K562 (cell line): Measurements from ENCODE around the gene KCNH2. TPM values are rescaled to one million over a fixed set of nuclear protein-coding genes. Genes with fewer than 3 reads are reported as not detected.

Experiments used
- CLOCK ChIP-seq: fragments of 250-450 bp; sonication (Bioruptor Pico); IDR thresholded peaks from 2 replicates; pipeline ENCODE4 v1.4.0; 2020; ENCODE audit warnings: mild to moderate bottlenecking, moderate library complexity, borderline replicate concordance
- HLTF ChIP-seq: fragments of 450-650 bp; IDR thresholded peaks from 2 replicates; pipeline ENCODE4 v1.6.1; 2016
- ILF3 ChIP-seq: fragments of 450-650 bp; IDR thresholded peaks from 2 replicates; pipeline ENCODE4 v1.6.1; 2018; ENCODE audit warnings: antibody characterized with exemption, mild to moderate bottlenecking, moderate library complexity, borderline replicate concordance
- MEIS2 ChIP-seq: fragments of 450-650 bp; IDR thresholded peaks from 2 replicates; pipeline ENCODE4 v1.6.1; 2014; ENCODE audit warnings: mild to moderate bottlenecking; ENCODE audit not compliant: partially characterized antibody
- PATZ1 ChIP-seq: fragments of 250-450 bp; sonication (Bioruptor Pico); IDR thresholded peaks from 2 replicates; pipeline ENCODE4 v1.5.0; 2020; ENCODE audit warnings: mild to moderate bottlenecking, borderline replicate concordance
- RNF219 ChIP-seq: fragments of 250-450 bp; sonication (Bioruptor Pico); IDR thresholded peaks from 2 replicates; pipeline ENCODE4 v1.5.0; 2022; ENCODE audit warnings: mild to moderate bottlenecking
- SNIP1 ChIP-seq: fragments of 450-650 bp; IDR thresholded peaks from 2 replicates; pipeline ENCODE4 v1.7.1; 2017; ENCODE audit warnings: low read depth, mild to moderate bottlenecking
- XRCC4 ChIP-seq: IDR thresholded peaks from one replicate; pipeline ENCODE4 v1.6.1; 2011; ENCODE audit not compliant: insufficient read depth, insufficient read length; ENCODE audit errors: extremely low read depth
- ZNF407 ChIP-seq: fragments of 450-650 bp; IDR thresholded peaks from 2 replicates; pipeline ENCODE4 v1.6.1; 2016; ENCODE audit warnings: low read depth
- ZNF408 ChIP-seq: fragments of 250-450 bp; sonication (Bioruptor Pico); IDR thresholded peaks from 2 replicates; pipeline ENCODE4 v1.4.0; 2020; ENCODE audit warnings: low read depth, mild to moderate bottlenecking, moderate library complexity
- ZNF717 ChIP-seq: fragments of 250-450 bp; sonication (Bioruptor Pico); IDR thresholded peaks from 2 replicates; pipeline ENCODE4 v1.5.0; 2021
- polyA plus RNA-seq, 8 experiments: library from polyadenylated mRNA; depleted of rRNA in 4 of 8; stranded (reverse) in 5 of 8; unstranded in 3 of 8; fragments of >200 nt; fragmentation: Nextera tagmentation in 2 of 8; fragmentation: Illumina TruSeq in 1 of 8; extraction: Ambion mirVana in 2 of 8; extraction: Trizol in 1 of 8; gene quantifications; 2 replicates each; pipeline versions ENCODE4 v1.2.1 to v1.2.3, GENCODE V29; 2011 to 2014; ENCODE audit warnings: inconsistent platforms in 1 of 8, missing spikeins in 1 of 8
- total RNA-seq, 7 experiments: library from RNA; depleted of rRNA in 6 of 7; stranded (reverse); fragments of >200 nt in 6 of 7; fragmentation: Illumina TruSeq in 2 of 7; extraction: Trizol in 2 of 7; gene quantifications; 2 replicates each; pipeline versions ENCODE4 v1.2.1 to v1.2.3, GENCODE V29; 2011 to 2021; ENCODE audit warnings: low replicate concordance in 1 of 7

KCNH2 gene
- total and polyA plus RNA-seq, 9 of the 15 experiments (the other 6 are each of a cell fraction or from before 2014, with no cell fraction given) = 18.1 to 368 (median 218) TPM

- no peak for TF ChIP-seq ZNF407
- no peak for TF ChIP-seq RNF219
- no peak for TF ChIP-seq XRCC4
- no peak for TF ChIP-seq CLOCK
- no peak for TF ChIP-seq HLTF
- TF ChIP-seq ZNF408 (CRISPR knock-in tag) = no peak
- no peak for TF ChIP-seq ILF3
- TF ChIP-seq PATZ1 (CRISPR knock-in tag) = no peak
- TF ChIP-seq MEIS2 = no peak
- no peak for TF ChIP-seq SNIP1
- TF ChIP-seq ZNF717 (CRISPR knock-in tag) = no peak
These were observed 20.7 kb downstream of the KCNH2 start (continued) for GRCh38 chr7:150957133-150958020.
